HFFc6 (cell line): ENCODE results near the gene UST. TPM values are rescaled to one million over a fixed set of nuclear protein-coding genes. Genes with fewer than 3 reads are reported as not detected.
"Not testable (repeated sequence)": the region's sequence is repeated elsewhere in the genome, so short reads cannot be mapped to it uniquely, and the experiment has no call there.

Source experiments
- DNase-seq: peaks from one replicate; pipeline ENCODE4 v3.0.0-alpha.2; 2018
- H3K27ac Mint-ChIP-seq: 2 replicates; pipeline ENCODE4 v1.8.0; 2020; ENCODE audit warnings: mild to moderate bottlenecking, mixed read lengths
- H3K27me3 Mint-ChIP-seq: 2 replicates; pipeline ENCODE4 v1.8.0; 2021; ENCODE audit warnings: mild to moderate bottlenecking, moderate library complexity, mixed read lengths; ENCODE audit not compliant: insufficient read depth
- H3K36me3 Mint-ChIP-seq: 2 replicates; pipeline ENCODE4 v1.8.0; 2021; ENCODE audit warnings: low read depth, mixed read lengths
- H3K4me1 Mint-ChIP-seq: 2 replicates; pipeline ENCODE4 v1.8.0; 2020; ENCODE audit warnings: low read depth, mixed read lengths
- H3K4me3 Mint-ChIP-seq: 2 replicates; pipeline ENCODE4 v1.8.0; 2020; ENCODE audit warnings: mild to moderate bottlenecking, moderate library complexity, mixed read lengths
- H3K9me3 Mint-ChIP-seq: 2 replicates; pipeline ENCODE4 v1.8.0; 2020; ENCODE audit warnings: mild to moderate bottlenecking, mixed read lengths
- total RNA-seq, 6 experiments: library from RNA; stranded (reverse); fragmentation: NEBNext Ultra II Directional; extraction: Animal tissue kit (Norgen Biotek cat#: 25700); gene quantifications; 2 replicates in 1 of 6; 3 replicates in 5 of 6; pipeline ENCODE4 v1.2.3, GENCODE V29; 2021
- TF ChIP-seq, protein P1 (sequence below): fragments of 200-600 bp; sonication (generic); IDR thresholded peaks from 2 replicates; pipeline ENCODE4 v1.5.0; 2021; ENCODE audit warnings: antibody characterized with exemption, mild to moderate bottlenecking

The UST gene
- total RNA-seq, 6 experiments from 2014 or later: 12.9 to 17.3 (median 16.7) TPM

DNA sequence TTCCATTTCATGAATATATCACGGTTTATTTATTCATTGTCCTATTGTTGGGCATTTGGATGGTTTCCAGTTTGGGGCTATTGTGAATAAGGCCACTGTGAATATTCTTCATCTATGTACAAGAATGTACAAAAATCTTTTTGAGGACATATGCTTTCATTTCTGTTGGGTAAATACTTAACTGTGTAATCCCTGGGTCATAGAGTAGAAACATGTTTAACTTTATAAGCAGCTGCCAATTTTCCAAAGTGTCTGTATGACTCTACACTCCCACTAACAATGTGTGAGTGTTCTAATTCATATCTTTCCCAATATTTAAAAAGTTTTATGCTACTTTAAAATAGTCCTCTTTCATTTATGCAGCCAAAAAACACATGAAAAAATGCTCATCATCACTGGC lies 98.6 kb downstream of the UST start:
- DNase-seq: no peak
- Mint-ChIP-seq H3K9me3 (no peaks in the 10 kb centered on the region), H3K27ac (no peak overlapping the region), H3K4me1 (peaks cover 18% of the 10 kb centered on the region), H3K27me3 (no peaks in the 10 kb centered on the region), H3K4me3 (no peak overlapping the region), H3K36me3 (no peaks in the 10 kb centered on the region)
- TF ChIP-seq, protein P1, sequence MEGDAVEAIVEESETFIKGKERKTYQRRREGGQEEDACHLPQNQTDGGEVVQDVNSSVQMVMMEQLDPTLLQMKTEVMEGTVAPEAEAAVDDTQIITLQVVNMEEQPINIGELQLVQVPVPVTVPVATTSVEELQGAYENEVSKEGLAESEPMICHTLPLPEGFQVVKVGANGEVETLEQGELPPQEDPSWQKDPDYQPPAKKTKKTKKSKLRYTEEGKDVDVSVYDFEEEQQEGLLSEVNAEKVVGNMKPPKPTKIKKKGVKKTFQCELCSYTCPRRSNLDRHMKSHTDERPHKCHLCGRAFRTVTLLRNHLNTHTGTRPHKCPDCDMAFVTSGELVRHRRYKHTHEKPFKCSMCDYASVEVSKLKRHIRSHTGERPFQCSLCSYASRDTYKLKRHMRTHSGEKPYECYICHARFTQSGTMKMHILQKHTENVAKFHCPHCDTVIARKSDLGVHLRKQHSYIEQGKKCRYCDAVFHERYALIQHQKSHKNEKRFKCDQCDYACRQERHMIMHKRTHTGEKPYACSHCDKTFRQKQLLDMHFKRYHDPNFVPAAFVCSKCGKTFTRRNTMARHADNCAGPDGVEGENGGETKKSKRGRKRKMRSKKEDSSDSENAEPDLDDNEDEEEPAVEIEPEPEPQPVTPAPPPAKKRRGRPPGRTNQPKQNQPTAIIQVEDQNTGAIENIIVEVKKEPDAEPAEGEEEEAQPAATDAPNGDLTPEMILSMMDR: no peak

DNA sequence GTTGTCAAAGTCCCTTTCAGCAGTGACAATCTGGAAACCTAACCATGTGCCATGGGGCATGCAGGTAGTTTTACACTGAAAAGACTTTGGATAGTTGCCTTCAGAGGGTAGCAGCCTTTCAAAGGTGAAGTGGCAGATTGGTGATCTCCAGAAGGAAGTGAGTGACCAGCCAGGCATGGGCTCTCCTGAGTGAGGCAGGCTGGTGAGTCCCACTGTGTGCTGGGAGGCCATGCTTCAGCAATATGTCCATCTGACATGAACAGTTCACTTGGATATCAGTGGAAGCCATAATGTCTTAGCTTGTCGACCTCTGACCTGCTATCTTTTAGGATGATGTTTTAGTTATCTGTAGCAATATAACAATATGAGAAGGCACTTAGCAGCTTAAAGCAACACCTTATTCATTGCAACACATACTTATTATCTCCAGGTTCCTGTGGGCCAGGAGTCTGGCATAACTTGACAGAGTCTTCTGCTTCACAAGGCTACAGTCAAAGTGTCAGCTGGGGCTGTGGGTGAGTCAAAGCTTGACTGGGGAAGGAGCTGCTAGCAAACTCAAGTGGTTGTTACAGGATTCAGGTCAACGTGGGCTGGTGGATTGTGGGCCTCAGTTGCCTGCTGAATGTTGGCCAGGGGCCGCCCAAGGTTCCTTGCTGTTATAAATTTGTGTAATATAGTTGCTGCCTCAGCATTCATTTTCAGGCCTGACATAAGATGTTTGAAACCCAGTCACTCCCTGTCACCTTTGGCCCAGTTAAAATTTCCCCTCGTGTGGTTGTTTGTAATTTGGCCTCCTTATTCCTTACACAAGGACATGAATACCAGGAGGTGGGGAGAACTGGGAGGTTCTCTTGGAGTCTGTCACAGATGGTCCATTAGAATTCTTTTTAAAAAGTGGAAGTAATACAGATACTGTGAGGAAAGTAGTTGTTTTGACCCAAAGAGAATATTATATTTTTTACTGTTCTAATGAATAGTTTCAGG lies 100.2 kb downstream of the UST start:
- Mint-ChIP-seq H3K9me3 (no peaks in the 10 kb centered on the region), H3K4me3 (no peak overlapping the region), H3K27me3 (no peaks in the 10 kb centered on the region), H3K27ac (no peak overlapping the region), H3K4me1 (peaks cover 18% of the 10 kb centered on the region), H3K36me3 (no peaks in the 10 kb centered on the region)
- TF ChIP-seq, protein P1: no peak
- DNase-seq: no peak

DNA sequence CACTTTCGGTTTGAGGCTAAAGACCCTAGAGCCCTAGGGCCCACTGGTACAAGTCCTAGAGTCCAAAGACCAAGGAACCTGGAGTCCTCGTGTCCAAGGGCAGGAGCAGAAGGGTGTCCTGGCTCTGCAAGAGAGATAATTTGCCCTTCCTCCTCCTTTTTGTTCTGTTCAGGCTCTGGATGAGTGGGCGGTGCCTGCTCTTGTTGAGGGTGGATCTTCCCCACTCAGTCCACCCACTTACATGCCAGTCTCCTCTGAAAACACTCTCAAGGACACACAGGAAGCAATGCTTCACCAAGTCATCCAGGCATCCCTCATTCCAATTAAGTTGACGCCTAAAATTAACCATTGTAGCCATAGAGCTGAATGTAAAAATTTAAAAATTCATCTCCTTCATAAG lies 102.1 kb downstream of the UST start:
- Mint-ChIP-seq H3K36me3 (no peaks in the 10 kb centered on the region), H3K4me1 (peaks cover 18% of the 10 kb centered on the region), H3K9me3 (no peaks in the 10 kb centered on the region), H3K27ac (no peak overlapping the region), H3K4me3 (no peak overlapping the region), H3K27me3 (no peaks in the 10 kb centered on the region; the same call in 1 of the 2 replicates)
- TF ChIP-seq, protein P1: no peak
- no peak for DNase-seq

DNA sequence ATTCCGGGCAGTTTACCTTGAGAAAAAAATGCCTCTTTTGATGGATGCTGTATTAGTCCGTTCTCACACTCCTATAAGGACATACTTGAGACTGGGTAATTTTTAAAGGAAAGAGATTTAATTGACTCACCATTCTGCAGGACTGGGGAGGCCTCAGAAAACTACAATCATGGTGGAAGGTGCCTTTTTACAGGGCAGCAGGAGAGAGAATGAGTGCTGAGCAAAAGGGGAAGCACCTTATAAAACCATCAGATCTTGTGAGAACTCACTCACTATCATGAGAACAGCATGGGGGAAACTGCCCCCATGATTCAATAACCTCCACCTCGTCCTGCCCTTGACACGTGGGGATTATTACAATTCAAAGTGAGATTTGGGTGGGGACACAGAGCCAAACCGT lies 102.6 kb downstream of the UST start:
- H3K36me3 Mint-ChIP-seq, H3K27me3 Mint-ChIP-seq, H3K4me3 Mint-ChIP-seq, H3K27ac Mint-ChIP-seq, H3K9me3 Mint-ChIP-seq, DNase-seq: not testable (repeated sequence)
- peaks cover 18% of the 10 kb centered on the region for H3K4me1 Mint-ChIP-seq

DNA sequence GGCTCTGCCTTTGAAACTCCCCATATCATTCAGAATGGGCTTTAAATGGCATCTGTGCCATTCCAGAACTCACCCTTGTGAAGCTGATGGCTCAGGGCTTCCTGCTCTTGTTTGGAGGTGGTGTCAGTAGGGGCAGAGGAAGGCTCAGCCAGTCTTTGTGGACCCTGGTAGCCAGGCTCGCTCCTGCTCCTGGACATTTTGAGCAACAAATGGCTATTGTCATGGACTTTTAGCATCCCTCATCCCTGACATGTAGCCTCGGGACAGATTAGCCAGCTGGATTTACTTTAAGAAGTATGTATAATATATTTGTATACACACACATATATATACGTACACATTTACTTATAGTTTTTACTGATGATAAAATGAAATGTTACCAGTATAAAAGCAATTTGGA lies 104.1 kb downstream of the UST start:
- H3K27ac Mint-ChIP-seq: no peak overlapping the region
- no peaks in the 10 kb centered on the region for H3K9me3 Mint-ChIP-seq

More for the DNA sequence above, 104.1 kb downstream of the UST start:
- no peak for DNase-seq
- TF ChIP-seq, protein P1: no peak
- H3K27me3 Mint-ChIP-seq: no peaks in the 10 kb centered on the region; the same call in 1 of the 2 replicates
- H3K4me1 Mint-ChIP-seq: peaks cover 18% of the 10 kb centered on the region
- H3K4me3 Mint-ChIP-seq: no peak overlapping the region
- no peaks in the 10 kb centered on the region for H3K36me3 Mint-ChIP-seq
